H1 (cell line): Measurements from ENCODE around the gene RIPOR1.

Experiments
- CBX5 ChIP-seq: fragments of 300-800, 300-1000 bp; sonication (generic); IDR thresholded peaks from 2 replicates; pipeline ENCODE4 v1.7.1; 2016; ENCODE audit warnings: antibody characterized with exemption, low read length, low read depth
- CEBPB ChIP-seq: IDR thresholded peaks from 2 replicates; pipeline ENCODE4 v1.6.1; 2012; ENCODE audit warnings: low read depth, low read length
- CREB1 ChIP-seq: IDR thresholded peaks from 2 replicates; pipeline ENCODE4 v1.6.1; 2012; ENCODE audit warnings: inconsistent platforms
- POLR2A ChIP-seq, 2 experiments: IDR thresholded peaks; 1 replicate in 1 of 2; 2 replicates in 1 of 2; pipeline ENCODE4 v1.6.1; 2011; ENCODE audit warnings: low read depth in 2 of 2, low read length in 2 of 2, mild to moderate bottlenecking in 2 of 2; ENCODE audit errors: control extremely low read depth in 1 of 2
- POLR2AphosphoS5 ChIP-seq: IDR thresholded peaks from 2 replicates; pipeline ENCODE4 v1.6.1; 2011; ENCODE audit warnings: low read depth, low read length
- POU5F1 ChIP-seq: IDR thresholded peaks from 2 replicates; pipeline ENCODE4 v1.6.1; 2011; ENCODE audit warnings: low read depth, mild to moderate bottlenecking, low read length, moderate library complexity
- RBBP5 ChIP-seq: IDR thresholded peaks from 2 replicates; pipeline ENCODE4 v1.7.1; 2012; ENCODE audit warnings: low read depth, mild to moderate bottlenecking, inconsistent platforms, low read length, moderate library complexity, borderline replicate concordance
- SIN3A ChIP-seq, 2 experiments: IDR thresholded peaks in 1 of 2; conservative IDR thresholded peaks in 1 of 2; 2 replicates each; pipeline ENCODE4 v1.6.1; 2011 to 2012; ENCODE audit warnings: low read length in 2 of 2, improper control_type of control experiment in 1 of 2, low read depth in 1 of 2, mild to moderate bottlenecking in 1 of 2
- SUZ12 ChIP-seq: fragments of 200-600 bp; sonication (generic); IDR thresholded peaks from 2 replicates; pipeline ENCODE4 v1.6.1; 2012; ENCODE audit warnings: mild to moderate bottlenecking, inconsistent platforms, low read length, moderate library complexity, mixed read lengths
- TF ChIP-seq, protein P1 (sequence below): IDR thresholded peaks from 2 replicates; pipeline ENCODE4 v1.6.1; 2012; ENCODE audit warnings: inconsistent platforms
- TF ChIP-seq, protein P2 (sequence below), 3 experiments: IDR thresholded peaks; 1 replicate in 2 of 3; 2 replicates in 1 of 3; pipeline versions ENCODE4 v1.5.1 to v1.6.1; 2011; ENCODE audit warnings: low read length in 3 of 3, mild to moderate bottlenecking in 3 of 3, inconsistent platforms in 2 of 3, low read depth in 1 of 3, moderate library complexity in 1 of 3; ENCODE audit not compliant: insufficient read depth in 1 of 3; ENCODE audit errors: control extremely low read depth in 1 of 3

DNA sequence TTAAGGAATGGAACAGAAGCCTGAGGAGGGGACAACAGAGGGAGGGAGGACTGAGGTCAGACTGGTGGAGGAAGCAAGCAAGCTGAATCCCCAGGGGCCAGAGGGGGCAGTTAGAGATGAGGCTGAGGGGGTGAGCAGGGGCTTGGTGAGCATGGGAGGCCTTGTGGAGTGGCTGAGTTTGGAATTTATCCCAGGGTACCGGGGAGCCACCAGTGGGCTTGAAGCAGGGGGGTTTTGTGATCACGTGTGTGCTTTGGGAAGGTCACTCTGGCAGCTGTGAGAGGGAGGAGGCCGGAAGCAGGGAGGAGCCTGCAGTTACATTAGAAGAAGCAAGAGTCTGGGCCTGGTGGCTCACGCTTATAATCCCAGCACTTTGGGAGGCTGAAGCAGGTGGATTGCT is 23.8 kb downstream of the RIPOR1 start:
- TF ChIP-seq CEBPB (no peak), CREB1 (no peak), RBBP5 (no peak), SIN3A (conservative IDR thresholded peaks at IDR 0.05 in 1 of 2, IDR thresholded peaks at IDR 0.05 in 1 of 2; ENCODE audit: low read depth in 1 of 2, low read length in 2 of 2) (no peak), POU5F1 (no peak), SUZ12 (no peak), POLR2A (IDR thresholded peaks at IDR 0.05; ENCODE audit: control extremely low read depth in 1 of 2, low read depth in 2 of 2, low read length in 2 of 2) (no peak), CBX5 (no peak), POLR2AphosphoS5 (no peak)
- TF ChIP-seq, protein P1, sequence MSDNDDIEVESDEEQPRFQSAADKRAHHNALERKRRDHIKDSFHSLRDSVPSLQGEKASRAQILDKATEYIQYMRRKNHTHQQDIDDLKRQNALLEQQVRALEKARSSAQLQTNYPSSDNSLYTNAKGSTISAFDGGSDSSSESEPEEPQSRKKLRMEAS, result no peak
- TF ChIP-seq, protein P2, sequence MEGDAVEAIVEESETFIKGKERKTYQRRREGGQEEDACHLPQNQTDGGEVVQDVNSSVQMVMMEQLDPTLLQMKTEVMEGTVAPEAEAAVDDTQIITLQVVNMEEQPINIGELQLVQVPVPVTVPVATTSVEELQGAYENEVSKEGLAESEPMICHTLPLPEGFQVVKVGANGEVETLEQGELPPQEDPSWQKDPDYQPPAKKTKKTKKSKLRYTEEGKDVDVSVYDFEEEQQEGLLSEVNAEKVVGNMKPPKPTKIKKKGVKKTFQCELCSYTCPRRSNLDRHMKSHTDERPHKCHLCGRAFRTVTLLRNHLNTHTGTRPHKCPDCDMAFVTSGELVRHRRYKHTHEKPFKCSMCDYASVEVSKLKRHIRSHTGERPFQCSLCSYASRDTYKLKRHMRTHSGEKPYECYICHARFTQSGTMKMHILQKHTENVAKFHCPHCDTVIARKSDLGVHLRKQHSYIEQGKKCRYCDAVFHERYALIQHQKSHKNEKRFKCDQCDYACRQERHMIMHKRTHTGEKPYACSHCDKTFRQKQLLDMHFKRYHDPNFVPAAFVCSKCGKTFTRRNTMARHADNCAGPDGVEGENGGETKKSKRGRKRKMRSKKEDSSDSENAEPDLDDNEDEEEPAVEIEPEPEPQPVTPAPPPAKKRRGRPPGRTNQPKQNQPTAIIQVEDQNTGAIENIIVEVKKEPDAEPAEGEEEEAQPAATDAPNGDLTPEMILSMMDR (IDR thresholded peaks at IDR 0.05; ENCODE audit: control extremely low read depth in 1 of 3, insufficient read depth in 1 of 3, low read depth in 1 of 3, low read length in 3 of 3), result no peak
